GM21737 (cell line): ENCODE results near the gene IQGAP3.

Experiments used
- ATAC-seq: cut with Tn5 transposase; IDR thresholded peaks from one replicate; pipeline ENCODE4 v1.9.1; 2021; ENCODE audit warnings: mild to moderate bottlenecking, moderate library complexity; ENCODE audit not compliant: unreplicated experiment

IQGAP3 gene

GRCh38 chr1:156544592-156545102 lies 27.7 kb downstream of the IQGAP3 start:
- no peak for ATAC-seq

- ATAC-seq = no peak
Measured at GRCh38 chr1:156543066-156543465, 29.3 kb downstream of the IQGAP3 start.

GRCh38 chr1:156540955-156541354 lies 31.4 kb downstream of the IQGAP3 start:
- no peak for ATAC-seq

DNA sequence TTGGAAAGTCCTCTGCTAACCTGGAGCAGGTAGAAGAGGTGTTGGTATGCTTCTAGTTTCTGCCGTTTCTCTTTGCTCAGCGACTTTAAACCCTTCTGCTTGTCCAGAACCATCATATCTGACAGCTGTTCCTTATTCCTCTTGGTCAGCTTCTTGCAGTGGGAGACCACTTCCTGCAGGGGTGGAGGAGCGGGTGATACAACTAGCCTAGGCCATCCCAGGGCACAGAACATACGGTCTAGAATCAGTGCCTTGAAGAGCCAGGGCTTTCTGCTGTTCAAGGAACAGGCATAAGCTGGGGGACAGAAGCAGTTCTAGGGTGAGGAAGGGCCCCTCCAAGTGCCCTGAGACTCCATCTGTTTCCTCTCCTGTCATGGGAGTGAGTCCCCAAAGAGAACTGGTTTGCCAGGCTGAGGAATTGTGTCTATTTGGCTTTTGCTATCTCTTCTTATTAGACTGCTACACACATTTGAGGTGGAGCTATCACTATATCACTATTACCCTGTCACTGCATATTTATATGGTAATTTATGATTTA lies 32.5 kb downstream of the IQGAP3 start:
- no peak for ATAC-seq

- ATAC-seq = no peak
Measured at GRCh38 chr1:156538711-156539440, 33.5 kb downstream of the IQGAP3 start.

DNA sequence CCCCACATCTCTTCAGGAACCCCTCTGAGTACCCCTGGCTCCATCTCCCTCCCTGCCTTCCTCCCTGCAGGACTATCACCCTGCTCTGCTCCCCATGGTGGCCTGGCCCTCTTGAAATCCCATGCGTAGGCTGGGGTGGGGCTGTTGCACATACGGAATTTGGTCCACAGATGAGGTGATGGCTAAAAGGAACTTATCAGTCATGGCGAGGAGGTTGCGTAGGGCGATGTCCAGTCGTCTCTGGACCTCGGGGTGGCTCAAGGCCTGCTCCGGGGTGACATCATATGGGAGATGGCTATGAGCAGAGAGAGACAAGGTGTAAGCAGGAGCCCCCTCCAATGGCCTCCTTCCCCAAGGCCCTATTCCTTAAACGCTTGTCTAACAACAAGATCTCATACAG lies 35.3 kb downstream of the IQGAP3 start:
- ATAC-seq = no peak

DNA sequence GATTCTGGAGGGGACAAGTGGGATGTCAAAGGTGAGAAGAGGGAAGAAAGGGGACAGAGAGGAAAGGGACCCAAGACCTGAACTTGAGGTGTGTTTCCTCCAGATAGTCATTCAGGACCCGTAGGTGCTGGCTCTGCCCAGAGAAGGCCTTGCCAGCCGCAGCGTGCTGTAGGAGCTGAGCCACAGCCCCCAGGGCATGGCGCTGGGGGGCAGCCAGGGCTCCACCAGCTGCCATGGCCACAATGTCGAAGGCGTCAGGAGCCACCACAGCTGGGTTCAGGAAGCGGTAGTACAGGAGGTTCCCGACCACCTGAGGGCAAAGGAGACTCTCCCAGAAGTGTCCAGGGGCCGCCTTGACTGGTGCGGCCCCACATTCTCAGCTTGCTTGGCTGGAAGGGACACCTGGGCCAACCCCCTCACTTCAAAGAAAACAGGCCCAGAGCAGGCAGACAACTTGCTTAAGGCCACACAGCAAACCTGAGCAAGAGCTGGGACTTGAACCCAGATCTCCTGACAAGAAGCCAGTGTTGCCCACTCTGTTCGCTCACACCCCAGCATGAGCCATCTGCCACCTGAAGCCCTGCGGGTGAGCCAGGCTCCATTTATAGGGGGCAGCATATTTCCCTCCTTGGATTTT lies 37.8 kb downstream of the IQGAP3 start:
- no peak for ATAC-seq

DNA sequence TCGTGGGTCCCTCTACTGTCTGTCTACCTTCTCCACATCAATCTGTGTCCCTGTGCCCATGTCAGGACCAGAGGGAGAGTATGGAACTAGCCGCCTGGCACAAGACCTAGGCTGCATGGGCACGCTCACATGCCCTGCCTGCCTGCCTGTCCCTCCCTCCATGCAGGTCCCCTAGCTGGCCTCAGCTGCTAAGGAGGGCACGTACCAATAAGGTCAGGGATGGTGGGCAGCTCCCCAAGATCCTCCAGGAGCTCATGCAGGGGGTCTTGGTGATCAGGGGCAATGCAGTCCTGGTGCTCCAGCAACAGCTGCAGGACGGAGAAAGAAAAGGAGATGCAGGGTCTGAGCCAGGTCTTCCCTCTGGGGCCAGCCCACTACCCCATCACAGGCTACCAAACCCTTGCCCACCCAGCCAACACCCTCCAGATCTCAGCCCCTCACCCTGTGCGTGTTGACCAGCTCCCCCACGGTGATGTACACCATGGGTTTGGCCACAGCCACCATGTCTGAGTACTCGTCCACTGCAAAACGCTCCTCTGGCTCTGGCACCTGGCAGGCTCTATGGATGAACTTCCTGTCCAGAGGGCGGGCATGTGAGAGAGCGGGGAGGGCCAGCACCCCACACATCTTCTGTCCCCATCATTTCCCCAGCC lies 38.7 kb downstream of the IQGAP3 start:
- no peak for ATAC-seq

DNA sequence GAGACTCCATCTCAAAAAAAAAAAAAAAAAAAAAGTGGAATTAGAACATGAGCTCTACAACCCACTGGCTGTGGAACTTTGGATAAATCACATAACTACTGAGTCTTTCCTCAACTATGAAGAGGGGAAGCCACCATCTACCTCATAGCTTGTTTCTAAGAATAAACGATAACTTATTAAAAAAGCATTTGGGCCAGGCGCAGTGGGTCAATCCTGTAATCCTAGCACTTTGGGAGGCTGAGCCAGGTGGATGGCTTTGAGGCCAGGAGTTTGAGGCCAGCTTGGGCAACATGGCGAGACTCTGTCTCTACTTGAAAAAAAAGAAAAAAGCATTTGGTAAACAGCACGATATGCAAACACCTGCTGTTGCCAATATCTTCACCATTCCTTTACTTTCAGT lies 40.0 kb downstream of the IQGAP3 start:
- ATAC-seq = no peak

DNA sequence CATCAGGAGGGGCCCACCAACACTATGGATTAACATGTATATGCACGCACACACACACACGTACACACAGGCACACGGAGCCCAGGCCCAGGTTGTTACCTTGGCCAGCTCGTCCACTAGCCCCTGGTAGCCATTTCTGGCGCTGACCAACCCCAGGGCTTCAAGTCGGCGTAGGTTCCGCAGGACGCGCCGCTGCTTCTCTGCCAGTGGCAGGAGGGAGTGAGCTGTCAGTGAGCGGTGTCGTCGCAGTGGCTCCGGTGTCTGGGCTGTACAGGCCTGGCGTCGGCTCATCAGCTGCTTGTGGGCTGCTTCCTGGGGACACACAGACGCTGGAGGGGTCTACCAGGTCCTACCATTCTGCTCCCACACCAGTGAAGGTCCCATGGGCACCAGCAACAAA lies 42.4 kb downstream of the IQGAP3 start:
- ATAC-seq = no peak

DNA sequence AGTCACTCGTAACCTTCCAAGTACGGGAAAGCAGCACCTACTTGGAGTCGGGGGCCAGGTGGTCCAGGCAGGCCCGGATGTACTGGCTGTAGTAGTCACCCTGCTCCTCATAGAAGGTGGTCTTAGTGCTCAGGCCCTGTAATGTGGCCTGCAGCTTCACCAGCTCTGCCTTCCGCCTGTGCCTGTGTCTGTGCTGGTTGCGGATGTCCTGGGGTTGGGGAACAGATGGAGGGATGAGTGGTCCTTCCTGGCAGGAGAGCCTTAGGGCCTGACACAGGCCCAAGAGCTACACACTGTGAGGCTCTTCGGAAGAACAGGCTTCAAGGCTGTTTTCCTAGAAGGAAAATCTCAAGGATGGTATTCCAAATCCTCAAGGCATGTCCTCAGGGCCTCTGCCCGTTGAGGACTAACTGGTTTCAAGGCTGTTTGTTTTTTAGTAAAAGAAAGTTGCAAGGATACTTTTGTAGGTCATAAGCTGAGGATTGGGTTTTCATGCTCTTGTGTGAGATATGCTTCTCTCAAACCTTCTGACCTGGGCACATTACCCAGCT lies 43.4 kb downstream of the IQGAP3 start:
- no peak for ATAC-seq

- ATAC-seq = no peak
Measured at GRCh38 chr1:156528231-156528630, 44.1 kb downstream of the IQGAP3 start.

- ATAC-seq = no peak
Measured at GRCh38 chr1:156527584-156527983, 44.8 kb downstream of the IQGAP3 start.

DNA sequence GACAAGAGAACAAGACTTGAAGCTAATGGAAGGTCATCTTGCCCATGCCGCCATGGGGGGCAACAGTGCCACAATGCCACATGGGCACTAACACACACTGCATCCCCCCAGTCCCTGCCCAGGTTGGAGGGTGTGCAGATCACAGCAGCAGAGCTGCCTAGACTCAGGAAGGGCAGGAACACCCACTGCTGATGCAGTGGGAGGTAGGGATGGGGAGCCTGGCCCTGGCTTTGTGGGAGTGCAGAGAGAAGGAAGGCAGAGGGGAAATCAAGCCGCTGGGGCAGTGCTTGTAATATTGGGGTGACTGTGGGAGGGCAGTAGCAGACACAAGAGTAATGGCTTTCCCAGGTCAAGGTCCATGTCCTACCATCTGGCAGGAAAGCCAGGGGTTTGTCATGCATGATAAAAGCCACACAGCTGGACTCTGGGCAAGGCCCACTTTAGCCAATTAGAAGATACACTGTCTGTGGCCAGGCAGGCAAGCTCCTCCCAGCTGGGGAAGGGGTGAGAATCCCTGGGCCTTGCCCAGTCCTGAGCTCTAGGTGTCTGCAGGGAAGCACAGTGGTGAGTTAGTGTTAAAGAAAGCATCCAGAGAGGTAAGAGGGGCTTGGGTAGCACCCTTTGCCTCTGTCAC lies 46.4 kb downstream of the IQGAP3 start:
- no peak for ATAC-seq

DNA sequence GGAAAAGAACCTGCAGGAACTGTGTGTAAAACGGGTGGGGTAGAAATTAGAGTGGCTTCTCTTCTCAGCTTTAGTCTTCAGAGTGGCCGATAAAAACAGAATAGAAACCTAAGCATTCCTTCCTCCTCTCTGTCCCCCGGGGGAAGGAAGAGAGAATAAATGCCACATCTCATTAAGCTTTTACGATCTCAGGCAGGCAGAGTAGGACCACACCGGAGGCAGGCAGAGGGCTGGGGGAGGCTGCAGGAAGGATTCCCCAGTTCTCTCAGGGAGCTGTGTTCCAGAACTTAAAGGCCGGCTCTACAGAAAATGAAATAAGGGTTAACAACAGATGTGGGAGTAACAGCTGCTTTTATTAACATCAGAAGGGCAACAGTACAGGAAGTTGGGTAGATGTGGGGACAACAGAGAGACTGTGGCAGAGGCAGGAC lies 47.3 kb downstream of the IQGAP3 start:
- ATAC-seq = no peak

GRCh38 chr1:156524481-156524869 lies 47.9 kb downstream of the IQGAP3 start:
- ATAC-seq = no peak

DNA sequence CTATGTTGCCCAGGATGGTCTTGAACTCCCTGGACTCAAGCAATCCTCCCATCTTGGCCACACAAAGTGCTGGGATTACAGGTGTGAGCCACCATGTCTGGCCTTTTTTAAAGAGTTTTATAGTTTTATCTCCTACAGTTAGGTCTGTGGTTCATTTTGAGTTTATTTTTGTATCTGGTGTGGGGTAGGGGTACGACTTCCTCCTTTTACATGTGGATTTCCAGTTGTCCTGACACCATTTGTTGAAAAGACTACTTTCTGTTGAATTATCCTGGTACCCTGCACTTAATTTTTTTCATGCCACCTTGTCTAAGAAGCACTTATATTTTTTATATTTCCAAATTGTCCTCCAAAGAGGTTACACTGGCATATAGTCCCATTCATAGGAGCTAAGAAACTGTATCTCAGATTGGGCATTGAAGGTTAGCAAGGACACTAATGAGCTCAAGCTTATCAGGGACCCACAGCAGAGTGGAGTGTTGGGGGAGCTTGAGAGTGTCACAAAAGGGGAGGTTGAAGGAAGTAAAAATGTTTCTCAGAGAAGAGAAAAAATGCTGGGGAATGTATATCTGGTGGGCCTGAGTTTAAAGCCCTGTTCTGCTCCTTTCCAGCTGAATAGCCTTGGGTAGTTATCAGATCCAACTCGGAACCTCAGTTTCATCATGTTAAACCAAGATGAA lies 48.4 kb downstream of the IQGAP3 start:
- no peak for ATAC-seq

DNA sequence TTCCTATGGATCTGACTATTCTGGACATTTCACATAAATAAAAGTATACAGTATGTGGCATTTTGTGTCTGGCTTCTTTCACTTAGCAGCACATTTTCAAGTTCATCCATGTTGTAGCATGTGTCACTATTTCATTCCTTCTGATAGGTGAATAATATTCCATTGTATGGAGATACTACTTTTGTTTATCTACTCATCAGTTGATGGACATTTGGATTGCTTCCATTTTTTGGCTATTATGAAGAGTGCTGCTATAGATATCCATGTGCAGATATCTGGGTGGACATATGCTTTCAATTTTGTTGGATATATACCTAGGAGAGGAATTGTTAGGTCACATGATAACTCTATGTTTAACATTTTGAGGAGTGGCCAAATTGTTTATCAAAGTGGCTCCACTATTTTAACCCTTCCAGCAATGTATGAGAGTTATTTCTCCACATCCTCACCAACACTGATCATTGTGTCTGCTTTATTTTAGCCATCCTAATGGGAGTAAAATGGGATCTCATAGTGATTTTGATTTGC lies 49.9 kb downstream of the IQGAP3 start:
- ATAC-seq = no peak

- ATAC-seq = no peak
Measured at GRCh38 chr1:156517748-156518147, 54.6 kb downstream of the IQGAP3 start.

DNA sequence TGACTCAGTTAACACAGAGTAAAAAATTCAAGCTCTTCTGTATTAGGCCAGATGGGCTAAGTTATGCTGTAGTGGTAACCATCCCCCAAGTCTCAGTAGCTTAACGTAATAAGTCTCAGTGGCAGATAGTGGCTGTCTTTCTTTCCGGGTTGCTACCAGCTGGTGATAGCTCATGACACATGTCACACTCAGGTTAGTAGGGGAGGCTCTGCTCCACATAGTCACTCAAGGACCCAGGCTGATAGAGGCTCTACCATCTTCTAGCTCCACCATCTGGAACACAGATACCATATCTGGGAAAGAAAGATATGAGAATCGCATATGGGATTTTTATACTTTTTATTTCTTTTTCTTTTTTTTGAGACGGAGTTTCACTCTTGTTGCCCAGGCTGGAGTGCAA lies 55.5 kb downstream of the IQGAP3 start:
- ATAC-seq = no peak
